Esophagus muscularis mucosa (tissue), 4 donors: ENCODE measurements around the gene EVI5. TPM values are rescaled to one million over a fixed set of nuclear protein-coding genes. Genes with fewer than 3 reads are reported as not detected.

ENCODE experiments used
- DNase-seq: peaks from one replicate; pipeline ENCODE4 v3.0.0-alpha.2; 2017; ENCODE audit errors: extremely low spot score
- H3K27ac ChIP-seq, 4 donors: fragments of 200-600 bp; sonication (generic); replicated peaks in 1 of 4; 1 replicate in 3 of 4; 2 replicates in 1 of 4; pipeline ENCODE4 v1.5.1; 2016 to 2019; ENCODE audit warnings: mild to moderate bottlenecking in 1 of 4
- H3K27me3 ChIP-seq, 4 donors: fragments of 200-600 bp; sonication (generic); one replicate each; pipeline versions ENCODE4 v1.5.1 to v1.6.0; 2016 to 2019
- H3K36me3 ChIP-seq, 4 donors: fragments of 200-600 bp; sonication (generic); one replicate each; pipeline ENCODE4 v1.5.1; 2016 to 2019
- H3K4me1 ChIP-seq, 4 donors: fragments of 200-600 bp; sonication (generic); one replicate each; pipeline ENCODE4 v1.5.1; 2016 to 2019
- H3K4me3 ChIP-seq, 4 donors: fragments of 200-600 bp; sonication (generic); 1 replicate in 2 of 4; 2 replicates in 2 of 4; pipeline ENCODE4 v1.5.1; 2016 to 2019; ENCODE audit warnings: mild to moderate bottlenecking in 4 of 4, moderate library complexity in 1 of 4
- H3K9me3 ChIP-seq, 4 donors: fragments of 200-600 bp; sonication (generic); 1 replicate in 3 of 4; 2 replicates in 1 of 4; pipeline ENCODE4 v1.5.1; 2016 to 2019
- EP300 ChIP-seq: sonication (generic); formaldehyde crosslinking; IDR thresholded peaks from one replicate; pipeline ENCODE4 v1.6.1; 2017; ENCODE audit warnings: antibody characterized with exemption
- POLR2A ChIP-seq: fragments of 450-650 bp; IDR thresholded peaks from one replicate; pipeline ENCODE4 v1.6.1; 2017; ENCODE audit warnings: antibody characterized with exemption, moderate library complexity, mild to moderate bottlenecking, low read depth
- POLR2AphosphoS5 ChIP-seq, 2 donors: sonication (generic); formaldehyde crosslinking; IDR thresholded peaks; one replicate each; pipeline ENCODE4 v1.6.1; 2017; ENCODE audit warnings: antibody characterized with exemption in 2 of 2
- WGBS: methylation state at CpG from one replicate; pipeline ENCODE4 v1.1.5; 2018; 5-methylcytosine and 5-hydroxymethylcytosine counted together
- intact Hi-C: fragments of 100-400 bp; cut with DNase I; formaldehyde crosslinking; loops from one replicate; pipeline ENCODE4 v1.15.1; 2023
- total RNA-seq, 4 donors: library from RNA; depleted of rRNA; stranded (reverse); fragments of >200 nt; gene quantifications; one replicate each; pipeline versions ENCODE4 v1.1.0 to v1.2.1, GENCODE V29; 2016
- TF ChIP-seq, protein P1 (sequence below), 3 experiments: fragments of 200-600 bp in 2 of 3; fragments of 450-650 bp in 1 of 3; sonication (generic) in 2 of 3; IDR thresholded peaks; one replicate each; pipeline ENCODE4 v1.5.1; 2017 to 2019; ENCODE audit warnings: antibody characterized with exemption in 3 of 3, mild to moderate bottlenecking in 2 of 3, moderate library complexity in 1 of 3

The EVI5 gene
- total RNA-seq, 4 donors from 2014 or later = 32.3 to 55.2 (median 40.4) TPM

DNA sequence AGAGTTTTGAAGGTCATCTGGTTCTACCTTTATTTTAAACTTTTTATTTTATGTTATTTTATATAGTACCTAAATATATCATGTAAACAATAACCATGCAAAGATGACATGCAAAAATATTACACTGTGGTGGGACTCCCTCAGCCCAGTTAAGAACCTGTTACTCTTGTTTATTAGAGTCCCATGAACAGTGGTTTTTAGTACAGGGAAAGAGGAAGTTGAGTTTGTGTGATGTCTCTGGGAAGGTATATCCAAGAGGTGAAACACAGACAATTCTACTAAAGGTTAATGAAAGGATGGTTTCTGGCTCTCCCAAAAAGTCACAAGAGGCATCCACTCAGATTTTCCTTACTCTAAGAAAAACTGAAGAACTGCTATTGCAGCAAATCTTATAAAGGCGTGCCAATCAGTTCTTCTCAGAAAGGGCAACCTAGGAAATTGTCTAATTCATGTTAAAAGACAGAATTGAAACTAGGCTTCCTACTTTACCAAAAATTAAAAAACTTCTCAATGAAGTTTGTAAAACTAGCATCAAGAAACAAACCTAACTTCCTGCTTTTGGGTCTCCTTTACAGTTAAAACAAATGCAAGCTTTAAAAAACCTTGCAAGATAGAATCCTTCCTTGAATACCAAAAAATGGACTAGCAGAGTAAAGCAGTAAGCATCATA is 318.1 kb downstream of the EVI5 start:
- TF ChIP-seq EP300 (no peak), POLR2AphosphoS5 (IDR thresholded peaks at IDR 0.05) (no peak), POLR2A (no peak)
- TF ChIP-seq, protein P1, sequence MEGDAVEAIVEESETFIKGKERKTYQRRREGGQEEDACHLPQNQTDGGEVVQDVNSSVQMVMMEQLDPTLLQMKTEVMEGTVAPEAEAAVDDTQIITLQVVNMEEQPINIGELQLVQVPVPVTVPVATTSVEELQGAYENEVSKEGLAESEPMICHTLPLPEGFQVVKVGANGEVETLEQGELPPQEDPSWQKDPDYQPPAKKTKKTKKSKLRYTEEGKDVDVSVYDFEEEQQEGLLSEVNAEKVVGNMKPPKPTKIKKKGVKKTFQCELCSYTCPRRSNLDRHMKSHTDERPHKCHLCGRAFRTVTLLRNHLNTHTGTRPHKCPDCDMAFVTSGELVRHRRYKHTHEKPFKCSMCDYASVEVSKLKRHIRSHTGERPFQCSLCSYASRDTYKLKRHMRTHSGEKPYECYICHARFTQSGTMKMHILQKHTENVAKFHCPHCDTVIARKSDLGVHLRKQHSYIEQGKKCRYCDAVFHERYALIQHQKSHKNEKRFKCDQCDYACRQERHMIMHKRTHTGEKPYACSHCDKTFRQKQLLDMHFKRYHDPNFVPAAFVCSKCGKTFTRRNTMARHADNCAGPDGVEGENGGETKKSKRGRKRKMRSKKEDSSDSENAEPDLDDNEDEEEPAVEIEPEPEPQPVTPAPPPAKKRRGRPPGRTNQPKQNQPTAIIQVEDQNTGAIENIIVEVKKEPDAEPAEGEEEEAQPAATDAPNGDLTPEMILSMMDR (IDR thresholded peaks at IDR 0.05) = no peak
- Histone ChIP-seq H3K27ac (no peak overlapping the region), H3K36me3 (no peaks in the 10 kb centered on the region), H3K9me3 (no peaks in the 10 kb centered on the region), H3K4me1 (no peaks in the 10 kb centered on the region), H3K27me3 (no peaks in the 10 kb centered on the region), H3K4me3 (no peak overlapping the region)
- DNase-seq = no peak
- intact Hi-C loops = no loop called here
- 79% methylated on average over 1 of the region's 1 CpG for WGBS

DNA sequence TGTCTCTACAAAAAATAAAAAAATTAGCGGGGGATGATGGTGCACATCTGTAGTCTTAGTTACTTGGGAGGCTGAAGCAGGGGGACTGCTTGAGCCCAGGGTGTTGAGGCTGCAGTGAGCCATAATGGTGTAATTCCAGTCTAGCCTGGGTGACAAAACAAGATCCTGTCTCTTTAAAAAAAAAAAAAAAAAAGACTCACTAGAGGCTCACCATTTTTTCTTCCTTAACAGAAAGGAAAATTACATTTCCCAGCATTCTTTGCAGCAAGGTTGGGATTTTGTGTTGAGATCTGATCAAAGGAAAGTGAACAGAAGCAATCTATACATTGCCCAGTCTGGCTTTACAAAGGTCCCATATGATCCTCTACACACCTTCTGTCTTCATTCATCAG is 319.7 kb downstream of the EVI5 start:
- 100% methylated on average over 1 of the region's 1 CpG for WGBS
- intact Hi-C loops = no loop called here

DNA sequence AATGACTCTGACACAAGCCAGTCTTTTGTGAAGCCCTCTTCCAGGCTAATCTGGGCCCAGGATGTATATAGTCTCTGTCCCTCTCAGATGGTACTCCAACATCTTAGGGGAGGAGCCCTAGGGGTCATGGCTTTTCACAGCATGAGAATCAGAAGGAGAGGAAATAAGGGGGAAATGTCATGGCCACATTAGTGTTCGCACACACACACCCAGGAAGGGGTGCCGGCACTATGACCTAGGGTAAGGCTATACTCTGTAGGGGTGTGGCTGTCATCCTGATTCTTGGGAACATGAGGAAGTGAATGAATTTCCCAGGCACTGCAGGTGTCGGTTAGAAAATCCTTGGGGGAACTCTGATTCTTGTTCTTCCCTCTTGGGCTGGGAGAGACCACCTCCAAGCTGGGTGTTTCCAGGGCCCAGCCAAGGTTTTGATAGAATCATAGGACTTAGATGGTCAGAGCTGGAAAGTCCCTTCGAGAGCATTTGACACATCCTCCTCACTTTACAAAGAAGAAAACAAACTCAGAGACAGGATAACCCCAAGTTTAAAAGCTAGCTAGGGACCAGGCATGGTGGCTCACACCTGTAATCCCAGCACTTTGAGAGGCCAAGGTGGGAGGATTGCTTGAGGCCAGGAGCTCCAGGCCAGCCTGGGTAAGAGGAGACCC is 320.2 kb downstream of the EVI5 start:
- H3K9me3 ChIP-seq = no peaks in the 10 kb centered on the region
- 75% methylated on average over 4 of the region's 4 CpGs for WGBS
- DNase-seq = no peak
- intact Hi-C loops = no loop called here
- no peaks in the 10 kb centered on the region for H3K4me1 ChIP-seq
- no peak overlapping the region for H3K27ac ChIP-seq
- H3K4me3 ChIP-seq = no peak overlapping the region
- H3K27me3 ChIP-seq = no peaks in the 10 kb centered on the region
- no peaks in the 10 kb centered on the region for H3K36me3 ChIP-seq
- TF ChIP-seq POLR2A (no peak), POLR2AphosphoS5 (IDR thresholded peaks at IDR 0.05) (no peak), EP300 (no peak)
- TF ChIP-seq, protein P1 (IDR thresholded peaks at IDR 0.05) = no peak

More for the DNA sequence above, 319.7 kb downstream of the EVI5 start:
- no peaks in the 10 kb centered on the region for H3K27me3 ChIP-seq
- H3K36me3 ChIP-seq = no peaks in the 10 kb centered on the region
- H3K27ac ChIP-seq = no peak overlapping the region
- H3K4me1 ChIP-seq = no peaks in the 10 kb centered on the region
- H3K4me3 ChIP-seq = no peak overlapping the region
- TF ChIP-seq EP300 = no peak
- no peak for TF ChIP-seq POLR2A
- no peak for TF ChIP-seq POLR2AphosphoS5 (IDR thresholded peaks at IDR 0.05)
- TF ChIP-seq, protein P1 (IDR thresholded peaks at IDR 0.05) = no peak
- no peaks in the 10 kb centered on the region for H3K9me3 ChIP-seq
- no peak for DNase-seq

DNA sequence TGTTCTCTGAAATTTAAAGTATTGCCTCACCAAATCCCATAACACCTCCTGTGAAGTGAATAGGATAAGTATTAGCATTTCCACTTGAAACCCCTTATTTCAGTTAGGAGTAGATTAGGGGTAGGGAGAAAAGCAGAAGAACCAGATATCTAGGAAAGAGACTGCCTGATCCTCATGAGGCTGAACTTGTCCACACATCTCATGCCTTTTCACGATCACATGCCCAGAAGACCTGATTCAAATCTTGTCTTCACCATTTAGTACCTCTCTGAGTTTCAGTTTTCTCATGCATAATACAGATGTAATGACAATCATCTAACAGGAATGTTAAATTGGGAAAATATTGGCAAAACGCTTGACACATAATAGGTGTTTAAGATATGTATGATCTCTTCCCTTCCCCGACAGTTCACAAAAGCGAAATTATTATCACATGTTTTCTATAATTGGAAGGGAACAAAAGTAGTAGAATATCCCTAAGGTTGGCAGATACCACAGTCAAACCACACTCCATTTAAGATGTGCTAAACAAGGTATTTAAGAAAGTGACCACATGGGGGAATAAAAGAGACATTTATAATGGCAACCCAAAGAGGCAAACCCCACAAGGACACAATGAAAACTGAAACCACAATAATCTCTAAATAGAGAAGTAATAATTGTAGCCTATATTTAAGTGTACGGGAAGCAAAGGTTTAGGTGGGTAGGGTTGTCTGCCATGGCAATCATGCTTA is 323.4 kb downstream of the EVI5 start:
- WGBS = 76% methylated on average over 5 of the region's 5 CpGs
- intact Hi-C loops = no loop called here
- no peak overlapping the region for H3K4me3 ChIP-seq
- no peaks in the 10 kb centered on the region for H3K27me3 ChIP-seq
- H3K9me3 ChIP-seq = no peaks in the 10 kb centered on the region
- TF ChIP-seq, protein P1 (IDR thresholded peaks at IDR 0.05) = no peak
- no peak for TF ChIP-seq POLR2A
- TF ChIP-seq POLR2AphosphoS5 (IDR thresholded peaks at IDR 0.05) = no peak
- no peak for TF ChIP-seq EP300
- H3K4me1 ChIP-seq = no peaks in the 10 kb centered on the region
- no peak for DNase-seq
- no peak overlapping the region for H3K27ac ChIP-seq
- no peaks in the 10 kb centered on the region for H3K36me3 ChIP-seq
